ENCODE measurements around the gene KCNK4.

KCNK4 gene

GRCh38 chr11:64291262-64291751, at the start of gene KCNK4:
TSS of gene KCNK4 (plus strand) at chr11:64291302. CDS start at chr11:64293019, 1,717 bp downstream.
- DNase-seq (ENCODE audit: low read depth): no peak
- no peak within 1 kb of the TSS for H3K4me3 ChIP-seq (replicated peaks; ENCODE audit: low read depth, low read length)
- TF ChIP-seq CTCF (IDR thresholded peaks at IDR 0.05; ENCODE audit: low read length, missing control alignments): no peak

GRCh38 chr11:64241491-64242374, 49.4 kb upstream of the KCNK4 start:
- DNase-seq (ENCODE audit: low read depth): no peak
- H3K4me3 ChIP-seq (replicated peaks; ENCODE audit: low read depth, low read length): peak overlapping the region; percentile 84
- TF ChIP-seq CTCF (IDR thresholded peaks at IDR 0.05; ENCODE audit: low read length, missing control alignments): no peak

- H3K4me3 ChIP-seq (replicated peaks; ENCODE audit: low read depth, low read length): no peak overlapping the region
- no peak for TF ChIP-seq CTCF (IDR thresholded peaks at IDR 0.05; ENCODE audit: low read length, missing control alignments)
- DNase-seq (ENCODE audit: low read depth): no peak
These were observed 47.8 kb upstream of the KCNK4 start for GRCh38 chr11:64243236-64243854.

- no peak overlapping the region for H3K4me3 ChIP-seq (replicated peaks; ENCODE audit: low read depth, low read length)
- DNase-seq (ENCODE audit: low read depth): no peak
- TF ChIP-seq CTCF (IDR thresholded peaks at IDR 0.05; ENCODE audit: low read length, missing control alignments): no peak
These were observed 47.0 kb upstream of the KCNK4 start for GRCh38 chr11:64244107-64244506.

GRCh38 chr11:64244966-64245365, 46.1 kb upstream of the KCNK4 start:
- TF ChIP-seq CTCF (IDR thresholded peaks at IDR 0.05; ENCODE audit: low read length, missing control alignments): no peak
- H3K4me3 ChIP-seq (replicated peaks; ENCODE audit: low read depth, low read length): peak overlapping the region; percentile 94
- DNase-seq (ENCODE audit: low read depth): no peak

GRCh38 chr11:64245401-64245796, 45.7 kb upstream of the KCNK4 start:
- no peak for TF ChIP-seq CTCF (IDR thresholded peaks at IDR 0.05; ENCODE audit: low read length, missing control alignments)
- no peak for DNase-seq (ENCODE audit: low read depth)
- H3K4me3 ChIP-seq (replicated peaks; ENCODE audit: low read depth, low read length): peak overlapping the region; percentile 94

All from fibroblast of pulmonary artery (primary cell).